NCI-H2196 (cell line): ENCODE data around the gene FAAP100.

Experiments
- DNase-seq: peaks from one replicate; lab custom pipeline; 2025; ENCODE audit not compliant: unreplicated experiment; lab: John Stamatoyannopoulos, UW

The FAAP100 gene

GRCh38 chr17:81556863-81557262, 4.7 kb upstream of the FAAP100 start:
- DNase-seq = peak; percentile 58

- DNase-seq = peak; percentile 55
Observed at GRCh38 chr17:81556175-81556691, 4.1 kb upstream of the FAAP100 start.

- DNase-seq = peak; percentile 78
Observed at GRCh38 chr17:81553616-81554181, 1.5 kb upstream of the FAAP100 start.

GRCh38 chr17:81553018-81553615, 964 bp upstream of the FAAP100 start:
- peak; percentile 97 for DNase-seq

GRCh38 chr17:81551458-81552243, 502 bp downstream of the FAAP100 start:
- DNase-seq = no peak

- no peak for DNase-seq
Observed at GRCh38 chr17:81550830-81551457, 1.2 kb downstream of the FAAP100 start.

- no peak for DNase-seq
Observed at GRCh38 chr17:81550285-81550684, 1.9 kb downstream of the FAAP100 start.

- DNase-seq = no peak
Observed at GRCh38 chr17:81549826-81550225, 2.3 kb downstream of the FAAP100 start.

GRCh38 chr17:81549031-81549557, 3.1 kb downstream of the FAAP100 start:
- DNase-seq = no peak

GRCh38 chr17:81547614-81547982, 4.6 kb downstream of the FAAP100 start:
- DNase-seq = no peak

- DNase-seq = no peak
Observed at GRCh38 chr17:81546906-81547613, 5.1 kb downstream of the FAAP100 start.

GRCh38 chr17:81545160-81545949, 6.8 kb downstream of the FAAP100 start:
- DNase-seq = no peak

GRCh38 chr17:81544281-81544974, 7.7 kb downstream of the FAAP100 start:
- DNase-seq = no peak

GRCh38 chr17:81543756-81544155, 8.4 kb downstream of the FAAP100 start:
- no peak for DNase-seq

GRCh38 chr17:81543339-81543675, 8.8 kb downstream of the FAAP100 start:
- DNase-seq = no peak

GRCh38 chr17:81542431-81543338, 9.5 kb downstream of the FAAP100 start:
- no peak for DNase-seq

GRCh38 chr17:81541123-81541522, 11.0 kb downstream of the FAAP100 start:
- no peak for DNase-seq

- no peak for DNase-seq
Observed at GRCh38 chr17:81540676-81541027, 11.5 kb downstream of the FAAP100 start.
